Activated T-cell treated with anti-CD3 and anti-CD28 coated beads, Interleukin-2, amount 50 U/mL, for 72 hours (primary cell): ENCODE measurements around the gene MCEE. TPM values are rescaled to one million over a fixed set of nuclear protein-coding genes. Genes with fewer than 3 reads are reported as not detected.

Experiments used
- ATAC-seq, 2 donors: fragments of 150-1000 bp; cut with Tn5 transposase; replicated peaks in 1 of 2; 2 replicates each; pipeline ENCODE4 v1.10.0; 2021; ENCODE audit warnings: moderate library complexity in 2 of 2, mild to moderate bottlenecking in 1 of 2
- DNase-seq, 2 donors: peaks; one replicate each; pipeline ENCODE4 v3.0.0; 2021 to 2022; ENCODE audit warnings: mixed read lengths in 1 of 2
- H3K27ac Mint-ChIP-seq: one replicate; pipeline ENCODE4 v1.8.0; 2022; ENCODE audit warnings: mild to moderate bottlenecking, moderate library complexity, mixed read lengths
- H3K27me3 Mint-ChIP-seq: one replicate; pipeline ENCODE4 v1.8.0; 2022; ENCODE audit warnings: low read depth, mixed read lengths
- H3K36me3 Mint-ChIP-seq, 2 donors: one replicate each; pipeline ENCODE4 v1.8.0; 2022; ENCODE audit warnings: mixed read lengths in 2 of 2, mild to moderate bottlenecking in 1 of 2; ENCODE audit not compliant: insufficient read depth in 2 of 2
- H3K4me1 Mint-ChIP-seq: one replicate; pipeline ENCODE4 v1.8.0; 2022; ENCODE audit warnings: low read depth, mixed read lengths
- H3K4me3 Mint-ChIP-seq, 2 donors: one replicate each; pipeline ENCODE4 v1.8.0; 2022; ENCODE audit warnings: mild to moderate bottlenecking in 2 of 2, mixed read lengths in 2 of 2, moderate library complexity in 2 of 2
- H3K9me3 Mint-ChIP-seq, 2 donors: one replicate each; pipeline ENCODE4 v1.8.0; 2022; ENCODE audit warnings: mixed read lengths in 2 of 2
- total RNA-seq, 2 donors: library from RNA; stranded (reverse); gene quantifications; one replicate each; pipeline ENCODE4 v1.2.3, GENCODE V29; 2022

The MCEE gene
- total RNA-seq, 2 donors from 2014 or later, result 20.8 to 31.8 TPM

- peak; percentile 98 for DNase-seq
- Mint-ChIP-seq H3K9me3 (no peaks in the 10 kb centered on the region), H3K4me1 (peaks cover 58% of the 10 kb centered on the region), H3K27me3 (no peaks in the 10 kb centered on the region), H3K36me3 (peaks cover 0 to 2% of the 10 kb centered on the region in 2 donors), H3K27ac (peak within 1 kb of the TSS; percentile 95), H3K4me3 (peak within 1 kb of the TSS; percentile 89 to 91)
- peak; percentile 87 to 89 for ATAC-seq
These were observed 61.6 kb downstream of the MCEE start, which contains the start of gene NAGK for GRCh38 chr2:71068218-71069035. Gene NAGK, plus strand, starts transcription at chr2:71068648. Its CDS starts 36 bp downstream, at chr2:71068684.

DNA sequence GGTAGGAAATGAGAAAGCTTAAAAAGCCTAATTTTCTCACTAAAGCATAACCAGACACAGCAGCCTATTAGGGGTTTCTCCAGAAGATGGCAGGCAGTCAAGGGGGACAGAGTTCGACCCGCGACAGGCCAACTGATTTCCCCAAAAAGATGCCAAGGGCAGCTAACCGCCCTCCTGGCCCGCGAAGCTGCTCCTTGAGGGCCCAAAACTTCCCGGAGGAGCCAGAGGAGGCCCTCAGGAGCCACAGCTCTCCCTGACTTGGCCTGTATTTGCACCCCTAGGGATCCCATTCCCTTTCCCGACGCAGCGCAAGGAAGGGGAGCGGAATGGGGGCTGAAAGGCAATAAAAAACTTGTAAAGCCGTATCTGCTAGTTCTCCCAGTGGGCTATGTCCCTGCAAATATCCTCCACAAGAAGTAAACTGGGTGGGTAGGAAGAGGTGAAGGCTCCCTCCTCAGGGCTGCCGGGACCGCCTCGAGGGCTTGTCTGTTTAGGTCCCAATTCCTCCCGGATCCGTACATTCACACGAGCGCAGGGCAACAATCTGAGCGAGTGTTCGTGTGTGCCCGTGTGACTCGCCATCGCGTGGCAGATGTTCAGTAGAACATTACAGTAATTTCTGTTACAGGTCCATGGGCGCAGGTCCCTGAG, 62.3 kb downstream of the MCEE start:
- no peak for ATAC-seq

GRCh38 chr2:71066856-71067255, 63.2 kb downstream of the MCEE start:
- H3K4me1 Mint-ChIP-seq, result peaks cover 43% of the 10 kb centered on the region
- H3K36me3 Mint-ChIP-seq, result no peaks in the 10 kb centered on the region
- ATAC-seq (no peak), DNase-seq (no peak)
- H3K9me3 Mint-ChIP-seq, result no peaks in the 10 kb centered on the region
- H3K27ac Mint-ChIP-seq, result no peak overlapping the region
- H3K27me3 Mint-ChIP-seq, result no peaks in the 10 kb centered on the region
- peak overlapping the region; percentile 29 to 91 for H3K4me3 Mint-ChIP-seq

More for the DNA sequence above, 62.3 kb downstream of the MCEE start:
- Mint-ChIP-seq H3K4me1 (peaks cover 51% of the 10 kb centered on the region), H3K27me3 (no peaks in the 10 kb centered on the region), H3K9me3 (no peaks in the 10 kb centered on the region), H3K27ac (peak overlapping the region; percentile 95), H3K36me3 (no peaks in the 10 kb centered on the region), H3K4me3 (peak overlapping the region; percentile 89 to 91)
- no peak for DNase-seq

DNA sequence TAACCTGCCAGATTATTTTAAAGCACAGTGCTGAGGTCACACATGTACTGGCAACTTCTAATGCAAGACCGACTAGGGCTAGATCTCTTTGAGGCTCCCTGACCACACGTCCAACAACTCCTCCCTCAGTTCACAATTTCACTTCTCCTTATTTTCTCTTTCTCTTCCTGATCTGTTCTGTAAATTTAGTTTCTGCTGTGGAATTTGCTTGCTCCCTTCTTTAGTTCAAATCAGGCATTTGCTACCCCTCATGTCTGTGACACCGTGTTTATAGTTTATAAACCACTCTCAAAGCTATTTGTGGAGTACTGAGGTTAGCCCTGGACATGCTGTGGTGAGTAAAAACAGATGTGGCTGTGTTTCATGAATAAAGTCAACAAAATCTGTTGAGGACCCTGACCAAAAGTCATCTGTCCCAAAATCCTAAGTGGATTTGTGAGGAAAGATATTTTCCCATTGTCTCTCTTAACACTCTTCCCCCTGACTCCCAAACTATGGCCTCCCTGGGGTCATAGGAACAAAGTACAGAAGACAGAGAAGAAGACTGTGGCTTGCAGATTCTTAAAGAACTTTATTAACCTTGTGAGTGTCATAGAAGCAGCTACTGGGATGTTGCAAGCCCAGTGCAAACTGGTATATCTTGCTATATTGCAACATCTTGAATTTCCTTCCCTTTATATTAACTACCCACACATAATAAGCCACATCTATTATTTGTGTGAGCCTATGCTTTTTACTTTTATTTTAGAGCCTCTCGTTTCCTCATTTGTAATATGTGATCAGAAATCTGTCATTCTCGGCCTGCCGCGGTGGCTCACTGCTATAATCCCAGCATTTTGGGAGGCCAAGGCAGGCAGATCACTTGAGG, 65.0 kb downstream of the MCEE start:
- DNase-seq (no peak), ATAC-seq (no peak)
- H3K36me3 Mint-ChIP-seq, result no peaks in the 10 kb centered on the region
- no peak overlapping the region for H3K27ac Mint-ChIP-seq
- H3K9me3 Mint-ChIP-seq, result no peaks in the 10 kb centered on the region
- H3K27me3 Mint-ChIP-seq, result peaks cover 7% of the 10 kb centered on the region
- no peak overlapping the region for H3K4me3 Mint-ChIP-seq
- H3K4me1 Mint-ChIP-seq, result peaks cover 24% of the 10 kb centered on the region

GRCh38 chr2:71064110-71064611, 65.9 kb downstream of the MCEE start:
- no peaks in the 10 kb centered on the region for H3K9me3 Mint-ChIP-seq
- DNase-seq, result no peak
- no peak overlapping the region for H3K4me3 Mint-ChIP-seq
- H3K27me3 Mint-ChIP-seq, result peaks cover 8% of the 10 kb centered on the region
- no peaks in the 10 kb centered on the region for H3K36me3 Mint-ChIP-seq
- peaks cover 16% of the 10 kb centered on the region for H3K4me1 Mint-ChIP-seq
- no peak for ATAC-seq
- no peak overlapping the region for H3K27ac Mint-ChIP-seq

DNA sequence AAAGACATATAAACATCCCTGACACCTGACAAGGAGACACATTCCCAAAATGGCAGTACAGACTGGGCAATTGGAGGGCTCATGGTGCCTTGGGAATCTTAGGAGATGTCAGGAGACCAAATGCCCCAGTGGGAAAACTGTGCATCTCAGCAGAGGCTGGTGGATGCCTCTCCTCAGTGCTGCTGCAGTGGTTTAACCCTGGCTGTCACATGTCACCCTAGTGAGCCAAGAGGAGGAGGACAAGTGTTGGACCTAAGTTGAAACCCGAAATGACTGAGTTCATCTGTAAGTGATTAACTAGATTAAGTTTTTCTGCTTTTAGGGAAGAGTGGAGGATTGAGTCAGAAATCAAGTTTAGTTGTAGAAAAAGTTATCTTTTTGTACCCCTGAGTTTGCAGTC, 66.8 kb downstream of the MCEE start:
- H3K9me3 Mint-ChIP-seq, result no peaks in the 10 kb centered on the region
- H3K27ac Mint-ChIP-seq, result no peak overlapping the region
- DNase-seq, result no peak
- no peak for ATAC-seq
- peaks cover 14% of the 10 kb centered on the region for H3K4me1 Mint-ChIP-seq
- H3K36me3 Mint-ChIP-seq, result no peaks in the 10 kb centered on the region
- H3K4me3 Mint-ChIP-seq, result no peak overlapping the region
- peaks cover 8% of the 10 kb centered on the region for H3K27me3 Mint-ChIP-seq

- H3K4me1 Mint-ChIP-seq, result no peaks in the 10 kb centered on the region
- peaks cover 8% of the 10 kb centered on the region for H3K27me3 Mint-ChIP-seq
- H3K4me3 Mint-ChIP-seq, result no peak overlapping the region
- H3K36me3 Mint-ChIP-seq, result no peaks in the 10 kb centered on the region
- no peak overlapping the region for H3K27ac Mint-ChIP-seq
- DNase-seq (no peak), ATAC-seq (no peak)
- H3K9me3 Mint-ChIP-seq, result no peaks in the 10 kb centered on the region
These were observed 69.2 kb downstream of the MCEE start for GRCh38 chr2:71060871-71061270.

DNA sequence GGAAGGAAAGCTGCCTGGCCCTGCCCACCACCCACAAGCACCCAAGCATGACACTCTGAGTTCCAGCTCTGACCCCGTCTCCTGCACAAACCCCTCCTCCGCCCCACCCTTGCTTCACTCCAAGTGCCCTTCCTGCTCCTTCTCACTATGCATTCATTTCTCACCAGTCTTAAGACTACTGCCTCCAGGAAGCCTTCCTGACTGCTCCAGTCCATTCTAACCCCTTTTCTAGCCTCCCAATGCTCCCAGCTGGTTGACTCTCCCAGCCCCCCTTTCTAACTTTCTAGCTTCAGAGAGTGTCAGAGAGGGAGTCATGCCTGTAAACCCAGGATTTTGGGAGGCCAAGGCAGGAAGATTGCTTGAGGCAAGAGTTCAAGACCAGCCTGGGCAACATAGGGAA, 69.8 kb downstream of the MCEE start:
- Mint-ChIP-seq H3K27me3 (peaks cover 8% of the 10 kb centered on the region), H3K9me3 (no peaks in the 10 kb centered on the region), H3K36me3 (no peaks in the 10 kb centered on the region), H3K4me1 (no peaks in the 10 kb centered on the region), H3K4me3 (no peak overlapping the region), H3K27ac (no peak overlapping the region)
- ATAC-seq (no peak), DNase-seq (no peak)

Other genes with a start within 250 kb of the MCEE start
- not detected for gene VAX2, start 229.7 kb downstream of the MCEE start, total RNA-seq
- gene ATP6V1B1, start 194.3 kb downstream of the MCEE start, total RNA-seq, result not detected
- gene ANKRD53, start 151.6 kb downstream of the MCEE start, total RNA-seq, result under 1 TPM in 1 of 2 donors, not detected in 1; 0.58 TPM
- 10 to 100 TPM; 45.9 to 66.6 TPM for gene TEX261, start 135.4 kb downstream of the MCEE start, total RNA-seq
- gene NAGK, start 61.6 kb downstream of the MCEE start, total RNA-seq, result 10 to 100 TPM; 51.3 to 53.8 TPM
- 10 to 100 TPM; 35.0 to 35.8 TPM for gene MPHOSPH10, start 405 bp upstream of the MCEE start, total RNA-seq
- gene PAIP2B, start 96.9 kb upstream of the MCEE start, total RNA-seq, result 1 to 10 TPM; 3.1 to 5.3 TPM
- gene ZNF638, start 201.6 kb upstream of the MCEE start, total RNA-seq, result 100 to 1,000 TPM; 107 to 111 TPM